ENCODE results near the gene PPM1M.
A peak's percentile ranks its signal among the peaks of the same experiment; 100 is the strongest.

Gene PPM1M

GRCh38 chr3:52220380-52221026, 25.1 kb upstream of the PPM1M start (continued):
- TF ChIP-seq PRDM10 (tag by site-specific recombination; IDR thresholded peaks at IDR 0.05) = peak; percentile 39; the same call in 1 of the 2 replicates
- no peak for TF ChIP-seq ATF2 (tag by site-specific recombination; IDR thresholded peaks at IDR 0.05; ENCODE audit: low read depth)
- no peak for TF ChIP-seq KLF17 (tag by site-specific recombination; IDR thresholded peaks at IDR 0.05)
- no peak for TF ChIP-seq ZNF16 (tag by site-specific recombination; IDR thresholded peaks at IDR 0.05; ENCODE audit: low read depth)
- TF ChIP-seq ZNF600 (tag by site-specific recombination; IDR thresholded peaks at IDR 0.05) = peak; percentile 83

- peaks cover 0 to 4% of the 10 kb centered on the region in 2 experiments; a peak in 1 of 3 replicates for H3K36me3 ChIP-seq (ENCODE audit: control insufficient read depth in 2 of 2, insufficient read depth in 1 of 2, low read length in 2 of 2)
- no peak overlapping the region for H3K27ac ChIP-seq (ENCODE audit: extremely low read depth, low read depth, low read length)
- H3K4me1 ChIP-seq (ENCODE audit: control insufficient read depth, insufficient read depth, low read length) = no peaks in the 10 kb centered on the region
- TF ChIP-seq YY1 (tag by site-specific recombination; IDR thresholded peaks at IDR 0.05) (no peak), ZNF704 (tag by site-specific recombination; IDR thresholded peaks at IDR 0.05) (no peak), ZNF558 (tag by site-specific recombination; IDR thresholded peaks at IDR 0.05) (no peak), ZNF223 (tag by site-specific recombination; IDR thresholded peaks at IDR 0.05) (no peak), ZNF114 (tag by site-specific recombination; IDR thresholded peaks at IDR 0.05) (no peak), ZNF585B (tag by site-specific recombination; IDR thresholded peaks at IDR 0.05) (no peak), KLF7 (tag by site-specific recombination; IDR thresholded peaks at IDR 0.05; ENCODE audit: borderline replicate concordance) (no peak), ZBTB26 (tag by site-specific recombination; optimal IDR thresholded peaks at IDR 0.05) (no peak), KLF9 (tag by site-specific recombination; IDR thresholded peaks at IDR 0.05; ENCODE audit: low read depth) (no peak), OVOL3 (tag by site-specific recombination; IDR thresholded peaks at IDR 0.05) (no peak), ZNF785 (tag by site-specific recombination; IDR thresholded peaks at IDR 0.05) (no peak), SP3 (tag by site-specific recombination; IDR thresholded peaks at IDR 0.05) (no peak), ZNF837 (tag by site-specific recombination; IDR thresholded peaks at IDR 0.05) (no peak), ZBTB6 (tag by site-specific recombination; IDR thresholded peaks at IDR 0.05) (no peak), ZNF148 (tag by site-specific recombination; IDR thresholded peaks at IDR 0.05; ENCODE audit: borderline replicate concordance) (no peak), ZNF174 (tag by site-specific recombination; IDR thresholded peaks at IDR 0.05) (no peak), ZNF654 (tag by site-specific recombination; IDR thresholded peaks at IDR 0.05; ENCODE audit: low read depth) (no peak), ZNF548 (tag by site-specific recombination; IDR thresholded peaks at IDR 0.05) (no peak), TRIM28 (IDR thresholded peaks at IDR 0.05; ENCODE audit: borderline replicate concordance, low read length) (no peak)
- CTCF ChIA-PET = interaction anchor here (0.5 to 8.1 kb wide), 27 partner anchors 8 to 233 kb away, joined by 3 to 95 read pairs (median 4); no protein-coding TSS in a partner anchor
- no peaks in the 10 kb centered on the region for H3K9me3 ChIP-seq (ENCODE audit: control insufficient read depth, insufficient read depth, low read depth, low read length)
- POLR2A ChIA-PET = interaction anchor here (1.2 kb wide), 1 partner anchor 11 kb away, joined by 3 read pairs; no protein-coding TSS in a partner anchor
- no peak overlapping the region for H3K4me3 ChIP-seq (ENCODE audit: low read depth, low read length)
Measured at GRCh38 chr3:52221141-52221562, 24.4 kb upstream of the PPM1M start.

Measured in HEK293 (cell line).